Activated naive CD8-positive, alpha-beta T cell treated with anti-CD3 and anti-CD28 coated beads, Interleukin-2, amount 50 U/mL, for 16 hours (primary cell): ENCODE results near the gene TDRD12.
"Not testable (repeated sequence)": the region's sequence is repeated elsewhere in the genome, so short reads cannot be mapped to it uniquely, and the experiment has no call there.

Experiments used
- DNase-seq: peaks from one replicate; pipeline ENCODE4 v3.0.0-alpha.2; 2020; ENCODE audit warnings: low read depth, low spot score

The TDRD12 gene

GRCh38 chr19:32828643-32829344, 109.2 kb downstream of the TDRD12 start:
- no peak for DNase-seq

GRCh38 chr19:32829345-32829896, 109.9 kb downstream of the TDRD12 start:
- DNase-seq = no peak

GRCh38 chr19:32830231-32831014, 110.9 kb downstream of the TDRD12 start:
- no peak for DNase-seq

GRCh38 chr19:32831611-32832010, 112.0 kb downstream of the TDRD12 start:
- no peak for DNase-seq

- not testable (repeated sequence) for DNase-seq
Measured at GRCh38 chr19:32832094-32832493, 112.5 kb downstream of the TDRD12 start.

- not testable (repeated sequence) for DNase-seq
Measured at GRCh38 chr19:32832825-32833224, 113.3 kb downstream of the TDRD12 start.

GRCh38 chr19:32833388-32833787, 113.8 kb downstream of the TDRD12 start:
- DNase-seq = not testable (repeated sequence)

- no peak for DNase-seq
Measured at GRCh38 chr19:32837531-32837930, 118.0 kb downstream of the TDRD12 start.

- no peak for DNase-seq
Measured at GRCh38 chr19:32842061-32842460, 122.5 kb downstream of the TDRD12 start.

- no peak for DNase-seq
Measured at GRCh38 chr19:32843716-32844245, 124.2 kb downstream of the TDRD12 start.

GRCh38 chr19:32848035-32848434, 128.5 kb downstream of the TDRD12 start:
- not testable (repeated sequence) for DNase-seq

- no peak for DNase-seq
Measured at GRCh38 chr19:32852216-32852615, 132.6 kb downstream of the TDRD12 start.

GRCh38 chr19:32856818-32857217, 137.3 kb downstream of the TDRD12 start:
- not testable (repeated sequence) for DNase-seq

GRCh38 chr19:32857584-32857983, 138.0 kb downstream of the TDRD12 start:
- no peak for DNase-seq

- DNase-seq = no peak
Measured at GRCh38 chr19:32858155-32858554, 138.6 kb downstream of the TDRD12 start.

- DNase-seq = no peak
Measured at GRCh38 chr19:32858559-32858958, 139.0 kb downstream of the TDRD12 start.

- no peak for DNase-seq
Measured at GRCh38 chr19:32859591-32859990, 140.0 kb downstream of the TDRD12 start.

- DNase-seq = no peak
Measured at GRCh38 chr19:32861596-32861995, 142.0 kb downstream of the TDRD12 start.

- DNase-seq = no peak
Measured at GRCh38 chr19:32862173-32862572, 142.6 kb downstream of the TDRD12 start.

GRCh38 chr19:32862741-32863140, 143.2 kb downstream of the TDRD12 start:
- DNase-seq = no peak

- no peak for DNase-seq
Measured at GRCh38 chr19:32863301-32863700, 143.7 kb downstream of the TDRD12 start.

GRCh38 chr19:32863841-32864240, 144.3 kb downstream of the TDRD12 start:
- DNase-seq = no peak
